Peyer's patch (tissue), 4 donors: ENCODE measurements around the gene IGF1R. TPM values are rescaled to one million over a fixed set of nuclear protein-coding genes. Genes with fewer than 3 reads are reported as not detected.

Experiments
- DNase-seq, 3 donors: peaks; one replicate each; pipeline ENCODE4 v3.0.0-alpha.2; 2017 to 2019
- H3K27ac ChIP-seq, 4 donors: fragments of 200-600 bp; sonication (generic); one replicate each; pipeline ENCODE4 v1.5.1; 2016 to 2019
- H3K27me3 ChIP-seq, 2 donors: fragments of 200-600 bp; sonication (generic); one replicate each; pipeline ENCODE4 v1.5.1; 2019
- H3K36me3 ChIP-seq, 3 donors: fragments of 200-600 bp; sonication (generic); one replicate each; pipeline ENCODE4 v1.5.1; 2016 to 2019
- H3K4me1 ChIP-seq, 4 donors: fragments of 200-600 bp; sonication (generic); one replicate each; pipeline ENCODE4 v1.5.1; 2016 to 2019
- H3K4me3 ChIP-seq, 4 donors: fragments of 200-600 bp; sonication (generic); 1 replicate in 3 of 4; 2 replicates in 1 of 4; pipeline ENCODE4 v1.5.1; 2016 to 2019; ENCODE audit warnings: mild to moderate bottlenecking in 1 of 4
- H3K9me3 ChIP-seq, 4 donors: fragments of 200-600 bp; sonication (generic); one replicate each; pipeline ENCODE4 v1.5.1; 2016 to 2019; ENCODE audit warnings: mild to moderate bottlenecking in 1 of 4
- CTCF ChIP-seq, 6 experiments: fragments of 450-650 bp in 4 of 6; fragments of 200-600 bp in 2 of 6; sonication (generic) in 1 of 6; IDR thresholded peaks; one replicate each; pipeline ENCODE4 v1.5.1; 2017 to 2019; ENCODE audit warnings: antibody characterized with exemption in 6 of 6, mild to moderate bottlenecking in 3 of 6, moderate library complexity in 1 of 6
- POLR2A ChIP-seq, 2 donors: fragments of 450-650 bp; IDR thresholded peaks; one replicate each; pipeline ENCODE4 v1.5.1; 2017; ENCODE audit warnings: antibody characterized with exemption in 2 of 2, mild to moderate bottlenecking in 2 of 2, moderate library complexity in 2 of 2
- total RNA-seq, 4 donors: library from RNA; depleted of rRNA; stranded (reverse); fragments of >200 nt; gene quantifications; one replicate each; pipeline ENCODE4 v1.1.0, GENCODE V29; 2016

IGF1R gene
- total RNA-seq, 4 donors from 2014 or later = 29.6 to 176 (median 88.1) TPM

GRCh38 chr15:98834976-98835375 is 186.6 kb downstream of the IGF1R start:
- no peaks in the 10 kb centered on the region for H3K27me3 ChIP-seq
- H3K36me3 ChIP-seq = no peaks in the 10 kb centered on the region
- no peak overlapping the region for H3K4me3 ChIP-seq
- H3K9me3 ChIP-seq = peaks cover 0 to 19% (median 5%) of the 10 kb centered on the region in 4 donors
- no peak overlapping the region for H3K27ac ChIP-seq
- TF ChIP-seq CTCF (IDR thresholded peaks at IDR 0.05) = no peak
- TF ChIP-seq POLR2A (IDR thresholded peaks at IDR 0.05) = no peak
- no peak for DNase-seq
- H3K4me1 ChIP-seq = no peaks in the 10 kb centered on the region

DNA sequence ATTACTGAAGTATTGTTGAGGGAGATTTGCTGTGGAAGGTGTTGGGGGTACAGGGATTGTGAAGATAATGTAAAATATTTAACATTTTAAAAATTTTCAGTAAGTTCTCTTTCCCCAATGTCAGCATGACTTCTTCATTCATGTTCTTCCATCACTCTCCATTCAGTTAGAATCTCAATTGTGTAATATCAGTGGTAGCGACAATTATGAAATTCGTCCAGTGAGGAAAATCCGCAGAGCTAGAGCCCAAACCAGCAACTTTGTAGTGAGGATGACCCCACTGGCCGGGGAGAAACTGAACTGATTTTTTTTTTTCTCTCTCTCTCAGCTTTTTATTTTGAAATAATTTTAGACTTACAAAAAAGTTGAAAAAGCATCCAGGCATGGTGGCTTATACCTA is 187.5 kb downstream of the IGF1R start:
- Histone ChIP-seq H3K9me3 (peaks cover 0 to 11% (median 3%) of the 10 kb centered on the region in 4 donors), H3K27me3 (no peaks in the 10 kb centered on the region), H3K27ac (no peak overlapping the region), H3K36me3 (no peaks in the 10 kb centered on the region), H3K4me1 (no peaks in the 10 kb centered on the region), H3K4me3 (no peak overlapping the region)
- DNase-seq = no peak
- TF ChIP-seq POLR2A (IDR thresholded peaks at IDR 0.05) (no peak), CTCF (IDR thresholded peaks at IDR 0.05) (no peak)

DNA sequence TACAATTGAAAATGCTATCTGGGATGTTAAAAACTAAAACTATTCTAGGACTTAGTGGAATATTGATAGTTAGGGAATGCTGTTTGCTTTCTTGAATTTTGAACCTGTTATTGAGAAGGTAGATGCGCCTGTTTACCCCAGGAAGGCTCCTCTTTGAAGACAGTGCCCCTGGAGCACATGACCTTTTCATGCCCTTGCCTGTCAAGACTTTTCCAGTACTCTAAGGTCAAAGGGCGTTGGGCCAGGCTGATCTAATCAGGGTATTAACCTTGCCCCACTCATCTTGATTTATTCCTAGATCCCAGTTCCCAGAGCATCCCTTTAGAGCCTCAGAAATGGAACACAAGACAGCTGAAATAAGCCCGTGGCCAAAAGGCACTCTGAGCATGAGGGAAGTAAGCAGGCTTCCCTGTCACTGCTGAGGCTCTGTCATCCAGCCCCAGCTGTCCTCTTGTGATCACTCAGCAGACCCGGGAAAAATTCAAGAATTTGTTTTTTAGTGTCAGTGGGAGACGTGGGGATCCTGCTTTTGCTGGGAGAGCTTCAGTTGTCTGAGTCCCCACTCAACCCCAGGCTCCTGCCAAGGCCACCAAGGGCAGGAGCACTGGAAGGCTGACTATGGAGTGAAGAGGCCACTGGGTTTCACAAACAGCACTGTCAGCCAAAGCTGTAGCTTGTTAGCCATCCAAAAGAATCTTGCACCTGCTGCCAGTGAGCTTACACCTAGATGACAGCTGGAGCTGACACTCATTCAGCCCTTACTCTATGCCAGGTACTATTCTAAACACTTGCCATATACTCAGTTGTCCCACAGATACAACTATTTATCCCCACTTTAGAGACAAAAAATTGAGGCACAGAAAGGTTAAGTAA is 190.3 kb downstream of the IGF1R start:
- Histone ChIP-seq H3K27me3 (no peaks in the 10 kb centered on the region), H3K4me3 (no peak overlapping the region), H3K4me1 (no peaks in the 10 kb centered on the region), H3K27ac (no peak overlapping the region), H3K36me3 (no peaks in the 10 kb centered on the region), H3K9me3 (no peaks in the 10 kb centered on the region)
- no peak for DNase-seq
- TF ChIP-seq POLR2A (IDR thresholded peaks at IDR 0.05) (no peak), CTCF (IDR thresholded peaks at IDR 0.05) (no peak)

GRCh38 chr15:98840053-98840452 is 191.7 kb downstream of the IGF1R start:
- H3K4me1 ChIP-seq = no peaks in the 10 kb centered on the region
- DNase-seq = no peak
- no peak overlapping the region for H3K4me3 ChIP-seq
- H3K27ac ChIP-seq = no peak overlapping the region
- TF ChIP-seq CTCF (IDR thresholded peaks at IDR 0.05) = no peak
- H3K27me3 ChIP-seq = no peaks in the 10 kb centered on the region
- H3K36me3 ChIP-seq = no peaks in the 10 kb centered on the region
- H3K9me3 ChIP-seq = no peaks in the 10 kb centered on the region

DNA sequence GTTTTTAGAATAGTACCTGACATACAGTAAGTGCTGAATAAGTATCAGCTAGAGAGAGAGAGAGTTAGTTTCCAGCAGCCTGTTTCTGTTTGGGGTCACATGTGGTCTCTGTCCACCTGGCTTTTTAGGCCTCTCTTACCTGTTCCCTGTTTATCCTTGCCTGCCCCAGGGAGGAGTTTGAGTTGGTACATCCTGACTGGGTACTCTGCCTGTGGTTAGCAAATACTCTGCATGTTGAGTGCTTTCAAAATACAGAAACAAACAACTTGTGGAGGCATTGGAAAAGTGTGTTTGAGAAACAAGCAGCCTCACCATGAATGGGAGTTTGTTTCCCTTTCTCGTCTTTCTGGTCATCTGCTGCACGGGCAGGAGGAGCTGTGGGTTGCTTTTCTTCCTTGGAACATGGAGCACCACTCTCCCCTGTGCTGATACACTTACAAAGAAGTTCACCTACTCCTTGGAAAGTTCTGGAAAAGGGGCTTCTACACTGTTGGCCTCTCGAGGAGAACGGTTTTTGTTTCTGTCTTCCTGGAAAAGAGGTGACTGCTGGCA is 193.2 kb downstream of the IGF1R start:
- Histone ChIP-seq H3K27me3 (no peaks in the 10 kb centered on the region), H3K36me3 (no peaks in the 10 kb centered on the region), H3K27ac (no peak overlapping the region), H3K4me1 (no peaks in the 10 kb centered on the region), H3K4me3 (no peak overlapping the region), H3K9me3 (no peaks in the 10 kb centered on the region)
- DNase-seq = no peak
- no peak for TF ChIP-seq CTCF (IDR thresholded peaks at IDR 0.05)
- TF ChIP-seq POLR2A (IDR thresholded peaks at IDR 0.05) = no peak
